ENCODE data around the gene PGF.
A peak's percentile ranks its signal among the peaks of the same experiment; 100 is the strongest.
"Not testable (repeated sequence)": the region's sequence is repeated elsewhere in the genome, so short reads cannot be mapped to it uniquely, and the experiment has no call there.

PGF gene

DNA sequence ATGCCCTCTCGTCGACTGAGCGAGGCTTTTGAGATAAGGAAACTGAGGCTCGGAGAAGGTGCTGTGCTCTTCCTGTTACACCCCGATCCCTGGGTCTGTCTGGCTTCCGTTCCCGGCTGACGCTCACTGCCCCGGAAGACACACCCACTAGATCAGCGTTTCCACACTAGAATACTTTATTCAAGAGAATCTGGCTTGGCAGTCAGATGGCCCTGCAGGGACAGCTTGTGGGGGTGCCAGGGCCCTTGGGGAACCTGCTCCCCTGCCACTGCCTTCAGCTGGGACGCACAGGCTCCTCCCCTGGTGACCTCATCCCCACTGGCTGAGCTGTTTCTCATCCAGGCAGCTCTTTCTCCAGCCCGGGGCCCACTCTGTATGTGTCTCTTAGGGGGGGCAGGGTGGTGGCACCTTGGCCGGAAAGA is 13.7 kb downstream of the PGF start:
- DNase-seq: peak; percentile 85 to 93 (median 92)

DNA sequence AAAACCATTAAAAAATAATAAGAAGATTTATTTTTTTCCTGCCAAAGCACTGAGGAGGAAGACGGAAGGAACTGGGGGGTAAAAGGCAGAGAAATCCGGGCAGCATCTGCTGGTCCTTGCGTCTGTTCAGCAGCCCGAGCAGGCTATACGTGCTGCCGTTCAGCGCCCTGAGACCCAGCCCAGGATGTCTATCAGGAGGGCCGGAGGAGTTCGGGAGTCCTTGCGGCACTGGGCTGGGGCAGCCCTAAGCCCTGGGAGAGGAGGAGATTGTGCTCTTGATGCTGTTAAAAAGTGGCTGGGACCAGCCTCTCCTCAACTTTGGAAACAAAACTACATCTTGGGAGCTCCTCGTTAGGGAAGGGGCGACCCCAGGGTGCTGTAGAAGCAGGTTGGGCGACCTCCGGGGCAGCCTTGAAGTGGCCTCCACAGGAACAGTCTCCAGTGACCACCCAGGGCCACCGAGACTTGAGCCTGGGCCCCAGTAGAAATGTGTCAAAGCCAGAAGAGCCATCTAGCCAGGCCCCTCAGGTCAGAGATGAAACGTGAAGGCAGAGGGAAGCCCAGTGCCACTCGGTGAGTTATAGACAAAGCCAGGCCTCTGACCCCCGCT is 14.3 kb downstream of the PGF start:
- no peak for DNase-seq

DNA sequence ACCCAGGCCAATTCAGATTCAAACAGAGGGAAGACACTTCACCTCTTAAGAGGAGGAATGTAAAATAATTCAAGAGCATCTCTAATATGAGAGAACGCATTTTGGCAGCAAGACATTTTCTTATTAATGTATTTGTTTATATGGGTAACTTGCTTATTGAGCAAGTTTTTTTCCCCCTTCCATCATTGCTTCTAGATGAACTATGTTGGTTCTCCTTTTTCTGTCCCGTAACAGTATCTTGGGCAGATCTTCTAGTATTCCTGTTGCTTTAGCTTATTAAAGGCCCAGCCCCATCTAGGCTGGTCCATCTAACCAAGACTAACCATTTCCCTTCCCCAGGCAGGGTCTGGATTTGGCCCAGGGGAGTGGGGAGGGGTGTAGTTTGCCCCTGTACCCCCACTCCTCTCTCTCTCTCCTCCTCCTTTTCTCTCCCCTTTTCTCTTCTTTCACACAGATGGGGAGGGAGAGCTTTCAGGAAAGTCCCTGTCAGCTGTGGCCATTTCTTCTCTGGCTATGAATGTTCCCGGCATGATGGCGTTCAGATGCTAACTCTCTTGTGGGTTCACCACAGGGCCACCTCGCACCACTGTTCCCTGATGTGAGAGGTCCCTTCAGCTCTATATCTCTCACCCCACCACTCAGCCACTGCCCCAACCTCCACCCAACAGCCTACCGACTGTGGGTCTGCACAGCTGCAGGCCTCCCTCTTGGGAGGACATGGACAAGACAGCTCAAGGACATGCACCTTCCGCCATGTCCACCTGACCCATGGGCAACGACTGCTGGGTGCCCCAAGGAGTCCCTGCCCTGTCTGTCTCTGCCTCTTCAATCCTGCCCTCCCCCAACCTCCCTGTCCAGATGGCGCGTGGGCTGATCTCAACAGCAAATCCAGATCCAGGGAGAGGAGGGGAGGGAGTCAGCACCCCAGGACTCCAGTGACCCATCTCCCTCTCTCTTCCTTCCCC is 16.6 kb downstream of the PGF start:
- peak in 3 of 4 experiments; percentile 30 to 63 (median 44) for DNase-seq

DNA sequence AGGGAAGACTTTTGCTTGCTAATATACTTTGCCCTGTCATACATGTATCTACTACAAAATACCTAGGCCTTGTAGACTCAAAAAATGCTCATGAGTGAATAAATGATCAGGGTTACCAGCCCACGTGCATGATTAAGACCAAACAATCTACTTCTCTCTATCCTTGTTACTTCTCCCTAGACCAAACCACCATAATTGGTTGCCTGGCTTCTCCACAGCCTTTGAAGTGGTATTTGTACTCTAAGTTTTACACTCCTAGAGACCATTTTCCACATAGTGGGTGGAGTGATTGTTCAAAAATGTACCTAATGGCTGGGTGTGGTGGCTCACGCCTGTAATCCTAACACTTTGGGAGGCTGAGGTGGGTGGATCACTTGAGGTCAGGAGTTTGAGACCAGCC is 18.2 kb downstream of the PGF start:
- DNase-seq: no peak

DNA sequence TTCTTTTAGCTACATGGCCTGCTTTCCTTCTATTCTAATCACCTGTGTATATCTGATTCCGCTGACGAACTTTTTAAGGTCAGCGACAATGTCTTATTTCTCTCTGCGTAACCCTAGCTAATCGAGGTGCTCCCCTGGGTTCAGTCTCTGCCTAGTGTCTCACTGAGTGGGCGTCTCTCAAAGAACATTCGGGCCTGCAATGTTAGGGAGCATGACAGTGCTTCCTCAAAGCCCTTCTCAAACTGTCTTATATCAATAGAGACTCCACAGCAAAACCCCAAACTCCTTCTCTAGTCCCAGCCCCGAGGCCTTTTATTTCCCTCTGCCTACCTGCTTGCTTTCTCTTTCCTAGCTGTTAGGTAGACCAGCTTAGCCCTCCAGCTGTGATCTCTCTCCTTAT is 18.7 kb downstream of the PGF start:
- DNase-seq: peak; percentile 39 to 75 (median 68)

DNA sequence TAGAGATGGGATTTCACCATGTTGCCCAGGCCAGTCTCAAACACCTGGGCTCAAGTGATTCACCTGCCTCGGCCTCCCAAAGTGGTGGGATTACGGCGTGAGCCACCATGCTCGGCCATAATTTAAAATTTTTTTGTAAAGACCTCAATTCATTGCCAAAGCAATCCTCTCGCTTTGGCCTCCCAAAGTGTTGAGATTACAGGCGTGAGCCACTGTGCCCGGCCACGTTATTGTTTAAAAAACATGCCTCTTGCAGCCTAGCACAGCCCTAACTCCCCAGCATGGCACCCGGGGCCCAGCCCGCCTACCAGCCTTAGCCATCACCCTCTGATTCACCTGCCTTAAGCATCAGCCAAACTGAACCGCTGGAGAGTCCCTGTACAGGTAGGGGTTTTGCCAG is 19.2 kb downstream of the PGF start:
- no peak for DNase-seq

DNA sequence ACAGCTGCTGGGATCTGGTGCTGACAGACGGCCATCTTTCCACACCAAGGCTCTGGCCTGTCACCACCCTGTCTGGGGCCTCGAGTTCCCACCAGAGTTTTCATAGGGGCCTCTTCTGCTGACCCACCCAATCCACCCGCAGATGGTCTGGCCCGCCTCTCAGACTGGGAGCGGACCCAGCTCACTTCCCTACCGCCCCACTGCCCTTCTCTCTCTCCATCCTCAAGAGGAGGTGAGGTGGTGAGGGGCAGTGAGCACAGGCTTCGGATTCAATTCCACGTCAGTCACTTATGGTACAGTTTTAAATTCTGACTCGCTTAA is 20.1 kb downstream of the PGF start:
- no peak for DNase-seq

DNA sequence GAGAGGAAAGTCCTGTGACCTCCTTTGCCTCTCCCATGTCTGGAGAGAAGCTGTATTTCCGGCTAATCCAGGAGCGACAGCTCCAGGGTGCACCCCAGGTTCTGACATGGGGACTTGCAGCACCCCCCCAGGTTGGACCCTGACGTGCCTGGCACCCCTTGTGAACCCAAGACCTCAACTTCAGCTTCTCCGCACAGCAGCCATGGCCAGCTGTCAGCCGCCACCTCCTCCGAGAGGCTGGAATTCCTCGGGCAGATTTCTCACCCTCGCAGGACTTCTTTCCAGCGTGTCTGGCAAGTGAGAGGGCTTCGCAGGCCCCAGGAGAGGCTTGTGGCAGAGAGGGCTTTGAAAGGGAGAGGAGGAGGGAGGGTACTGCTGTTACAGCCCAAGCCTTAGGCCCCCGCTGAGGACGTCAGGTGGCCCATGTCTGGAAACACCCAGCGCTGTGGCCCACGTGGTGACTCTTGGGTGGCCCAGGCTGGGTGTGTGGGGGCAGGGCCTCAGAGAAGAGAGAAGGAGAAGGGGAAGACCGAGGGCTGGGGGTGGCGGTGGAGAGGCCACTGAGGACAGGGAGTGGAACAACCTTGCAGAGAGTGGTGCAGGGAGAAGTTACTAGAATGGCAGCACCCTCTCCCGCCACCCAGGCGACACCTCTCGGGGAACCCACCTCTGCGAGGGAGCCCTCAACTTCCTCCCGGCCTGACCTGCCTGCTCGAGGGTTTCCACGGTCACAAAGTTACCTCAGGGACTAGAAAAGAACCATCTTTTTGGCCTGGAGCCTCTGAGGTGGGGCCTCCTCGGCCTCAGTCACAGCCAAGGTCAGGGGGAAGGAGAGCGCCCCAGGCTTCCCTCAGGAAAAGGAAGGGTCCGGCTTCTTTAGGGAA is 20.7 kb downstream of the PGF start:
- DNase-seq: peak in 2 of 4 experiments; percentile 47 to 56

DNA sequence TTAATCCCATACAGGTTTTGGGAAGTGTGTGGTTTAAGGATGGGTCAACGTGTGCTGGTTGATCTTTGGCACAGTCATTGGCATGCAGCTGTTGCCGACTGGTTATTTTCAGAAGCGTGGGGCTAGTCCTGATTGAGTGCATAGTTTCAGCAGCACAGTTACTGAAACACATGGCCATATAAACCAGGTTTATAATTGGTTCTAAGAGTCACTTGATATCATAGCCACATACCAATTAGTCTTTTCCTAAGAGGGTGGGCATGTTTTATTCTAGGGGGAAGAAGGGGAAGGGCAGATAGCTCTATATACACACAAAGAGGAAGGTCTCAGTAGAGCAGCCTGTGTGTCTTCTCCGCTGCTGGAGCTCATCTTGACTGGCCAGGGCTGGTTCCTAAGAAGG is 21.4 kb downstream of the PGF start:
- peak in 3 of 4 experiments; percentile 32 to 52 (median 37) for DNase-seq

DNA sequence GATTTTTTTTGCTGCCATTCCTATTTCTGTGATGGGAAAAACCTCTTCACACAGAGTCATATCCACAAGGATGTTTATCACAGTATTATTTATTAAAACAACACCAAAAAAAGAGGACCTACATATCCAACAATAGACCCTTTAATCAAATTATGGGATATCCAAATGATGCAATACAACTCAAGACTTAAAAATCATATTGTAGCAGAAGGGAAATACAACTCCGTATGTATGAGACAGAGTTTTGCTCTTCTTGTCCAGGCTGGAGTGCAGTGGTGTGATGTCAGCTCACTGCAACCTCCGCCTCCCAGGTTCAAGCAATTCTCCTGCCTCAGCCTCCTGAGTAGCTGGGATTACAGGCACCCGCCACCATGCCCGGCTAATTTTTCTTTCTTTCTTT is 22.5 kb downstream of the PGF start:
- DNase-seq: not testable (repeated sequence)

DNA sequence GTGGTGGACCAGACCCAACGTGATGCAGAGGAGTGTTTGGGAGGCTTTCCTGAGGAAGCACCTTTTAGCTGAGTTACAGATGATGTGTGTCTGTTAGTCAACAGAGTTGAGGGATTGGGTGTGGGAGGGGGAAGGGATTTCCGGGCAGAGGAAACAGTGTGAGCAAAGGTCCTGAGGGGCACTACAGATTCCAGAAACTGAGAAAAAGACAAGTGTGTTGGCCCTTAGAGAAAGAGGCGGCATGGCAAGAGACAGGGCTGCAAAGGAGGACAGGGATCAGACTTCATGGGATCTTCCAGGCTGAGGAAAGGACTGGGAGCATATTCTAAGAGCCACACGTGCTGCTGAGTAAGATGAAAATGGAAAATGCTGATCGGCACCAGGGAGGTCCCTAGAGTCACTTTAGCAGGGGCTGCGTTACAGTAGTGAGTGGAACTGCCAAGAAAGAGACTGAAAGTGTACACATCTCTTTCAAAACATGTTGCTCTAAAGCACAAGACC is 22.9 kb downstream of the PGF start:
- peak; percentile 36 to 74 (median 70) for DNase-seq

DNA sequence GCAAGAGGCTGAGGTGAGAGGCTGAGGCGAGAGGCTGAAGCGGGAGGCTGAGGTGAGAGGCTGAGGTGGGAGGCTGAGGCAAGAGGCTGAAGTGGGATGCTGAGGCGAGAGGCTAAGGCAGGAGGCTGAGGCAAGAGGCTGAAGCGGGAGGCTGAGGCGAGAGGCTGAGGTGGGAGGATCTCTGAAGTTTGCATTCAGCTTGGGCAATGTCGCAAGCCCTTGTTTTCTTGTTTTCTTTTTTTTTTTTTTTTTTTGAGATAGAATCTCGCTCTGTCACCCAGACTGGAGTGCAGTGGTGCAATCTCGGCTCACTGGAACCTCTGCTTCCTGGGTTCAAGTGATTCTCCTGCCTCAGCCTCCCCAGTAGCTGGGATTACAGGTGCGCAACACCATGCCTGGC is 23.7 kb downstream of the PGF start:
- DNase-seq: not testable (repeated sequence)

DNA sequence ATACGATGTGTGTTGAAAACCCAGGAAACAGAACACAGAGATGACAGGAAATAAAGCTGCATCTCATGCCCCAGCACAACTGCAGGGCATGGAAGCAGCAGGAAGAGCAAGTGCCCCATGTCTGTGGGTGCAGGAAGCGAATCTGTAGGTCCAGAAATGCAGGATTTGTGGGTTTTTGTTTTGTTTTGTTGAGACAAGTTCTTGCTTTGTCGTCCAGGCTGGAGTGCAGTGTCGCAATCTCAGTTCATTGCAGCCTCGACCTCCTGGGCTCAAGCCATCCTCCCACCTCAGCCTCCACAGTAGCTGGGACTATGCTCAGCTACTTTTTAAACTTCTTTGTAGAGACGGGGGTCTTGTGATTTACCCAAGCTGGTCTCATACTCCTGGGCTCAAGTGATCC is 26.2 kb downstream of the PGF start:
- peak in 1 of 4 experiments; percentile 26 for DNase-seq

DNA sequence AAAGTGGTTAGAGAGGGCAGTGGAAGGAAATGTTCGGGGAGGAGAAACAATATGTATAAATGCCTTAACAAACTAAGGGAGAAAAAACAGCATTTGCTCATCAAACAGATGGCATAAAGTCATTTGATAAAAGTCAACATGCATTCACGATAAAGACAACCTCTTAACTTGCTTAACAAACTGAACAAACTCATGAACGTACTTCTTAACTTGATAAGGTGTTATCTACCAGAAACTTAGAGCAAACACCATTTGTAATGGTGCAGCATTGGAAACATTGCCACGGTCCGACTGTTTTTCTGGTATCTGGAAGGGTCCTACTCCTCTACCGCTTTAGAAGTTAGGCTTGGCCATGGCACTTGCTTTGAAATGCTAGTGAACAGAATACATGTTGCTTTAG is 28.2 kb downstream of the PGF start:
- DNase-seq: no peak

DNA sequence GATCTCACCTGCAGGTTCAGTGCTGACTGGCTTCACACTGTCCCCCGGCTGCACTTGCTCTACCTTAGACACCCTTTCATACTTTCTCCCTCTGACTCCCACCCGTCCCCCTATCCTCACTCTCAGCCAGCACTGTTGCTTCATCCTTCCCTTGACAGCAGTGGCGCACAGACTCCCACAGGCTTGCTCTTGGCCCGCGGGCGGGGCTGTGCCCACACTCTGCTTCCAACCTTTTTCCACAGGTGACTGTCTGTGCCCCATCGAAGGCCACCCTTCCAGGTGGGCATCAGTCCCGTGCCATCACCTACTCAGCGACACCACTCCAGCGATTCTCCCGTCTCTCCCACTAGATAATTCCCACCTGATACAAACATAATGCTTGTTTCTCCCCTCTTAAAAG is 31.3 kb downstream of the PGF start:
- DNase-seq: no peak

DNA sequence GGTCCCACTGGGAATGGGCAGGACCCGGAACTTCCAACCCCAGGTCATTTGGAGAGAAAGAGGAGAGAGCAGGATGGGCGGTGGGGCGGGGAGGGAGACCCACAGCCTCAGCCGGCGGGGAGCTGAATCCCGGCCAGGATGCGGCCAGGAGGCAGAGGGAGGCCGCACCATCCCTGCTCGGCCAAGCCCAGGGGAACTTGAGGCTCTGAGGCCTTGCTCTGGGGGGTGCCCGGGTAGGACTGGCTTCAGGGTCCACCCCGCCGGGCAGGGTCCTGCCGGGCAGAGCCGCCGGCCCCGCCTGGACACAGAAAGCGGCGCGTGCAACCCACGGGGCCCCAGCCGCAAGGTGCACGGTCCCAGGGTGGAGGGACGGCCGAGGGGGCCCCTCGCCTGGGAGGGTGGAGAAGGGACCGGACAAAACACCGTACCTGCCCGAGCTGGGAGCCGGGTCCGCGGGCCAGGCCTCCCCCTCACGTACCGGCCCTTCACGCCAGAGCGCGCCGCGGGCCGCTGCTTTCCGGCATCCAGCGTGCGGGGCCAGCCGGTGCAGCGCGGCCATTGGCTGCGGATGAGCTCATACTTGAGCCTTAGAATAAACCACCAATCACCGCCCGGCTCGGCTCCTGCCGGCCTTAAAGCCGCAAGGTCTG is 32.5 kb downstream of the PGF start, which contains the start of gene RPS6KL1:
Gene RPS6KL1 (minus strand): TSS at position 509 of the 650 bp plus-strand sequence. CDS start 1,719 bp downstream, outside the sequence.
- DNase-seq: peak; percentile 76 to 91 (median 81)

DNA sequence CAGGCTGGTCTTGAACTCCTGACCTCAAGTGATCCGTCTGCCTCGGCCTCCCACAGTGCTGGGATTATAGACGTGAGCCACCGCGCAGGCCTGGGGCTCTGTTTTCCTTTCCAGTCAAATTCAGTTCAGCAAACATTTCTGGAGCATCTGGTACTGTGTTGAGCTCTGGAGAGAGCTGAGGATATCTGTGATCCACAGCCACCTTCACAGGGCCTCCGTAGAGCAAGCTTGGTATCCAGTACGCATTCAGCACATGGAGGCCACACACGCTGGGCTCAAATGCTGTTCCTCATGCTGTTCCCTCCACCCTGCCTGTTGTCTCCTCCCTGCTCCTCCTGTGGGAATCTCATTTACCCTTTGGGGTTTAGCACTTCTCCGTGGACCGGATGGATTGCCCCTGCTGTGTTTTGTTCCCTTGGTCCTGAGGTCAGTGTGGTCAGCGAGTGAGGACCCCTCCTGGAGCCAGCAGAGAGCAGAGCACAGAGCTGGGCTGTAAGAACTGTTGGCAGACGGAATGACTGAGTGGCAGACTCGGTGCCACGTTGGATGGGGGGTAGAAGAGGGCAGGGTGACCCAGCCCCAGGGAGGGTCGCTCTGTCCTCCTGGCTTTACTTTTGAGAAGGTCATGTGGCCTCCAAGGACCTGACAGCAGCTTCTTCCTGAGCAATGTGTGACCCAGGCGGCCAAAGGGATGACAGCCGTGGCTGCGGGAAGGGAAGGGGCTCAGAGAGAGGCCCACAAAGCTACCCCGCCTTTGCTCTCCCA is 33.2 kb downstream of the PGF start:
- DNase-seq: no peak

DNA sequence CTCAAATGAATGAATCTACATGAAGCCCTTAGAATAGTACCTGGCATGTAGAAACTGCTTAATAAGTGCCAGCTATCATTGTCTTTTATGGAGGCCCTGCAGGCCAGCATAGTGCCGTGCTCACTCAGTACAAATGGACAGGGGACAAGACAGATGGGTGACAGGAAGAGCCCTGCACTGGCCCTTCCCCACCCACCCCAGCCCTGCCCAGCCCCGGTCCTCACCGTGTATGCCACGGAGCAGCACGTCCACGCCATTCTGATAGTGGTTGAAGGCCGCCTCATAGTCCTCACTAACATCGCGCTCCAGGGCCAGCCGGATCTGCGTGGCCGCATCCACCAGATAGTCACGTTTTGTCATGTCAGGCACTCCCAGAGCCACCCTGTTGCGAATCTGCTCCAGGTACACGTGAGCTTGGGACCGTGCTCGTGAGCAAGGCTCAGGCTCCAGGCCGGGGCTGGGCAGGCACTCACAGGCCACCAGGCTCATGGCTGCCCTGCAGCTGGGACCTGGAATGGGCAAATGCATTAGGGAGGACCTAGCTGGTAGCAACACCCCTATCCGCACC is 34.3 kb downstream of the PGF start:
- no peak for DNase-seq

DNA sequence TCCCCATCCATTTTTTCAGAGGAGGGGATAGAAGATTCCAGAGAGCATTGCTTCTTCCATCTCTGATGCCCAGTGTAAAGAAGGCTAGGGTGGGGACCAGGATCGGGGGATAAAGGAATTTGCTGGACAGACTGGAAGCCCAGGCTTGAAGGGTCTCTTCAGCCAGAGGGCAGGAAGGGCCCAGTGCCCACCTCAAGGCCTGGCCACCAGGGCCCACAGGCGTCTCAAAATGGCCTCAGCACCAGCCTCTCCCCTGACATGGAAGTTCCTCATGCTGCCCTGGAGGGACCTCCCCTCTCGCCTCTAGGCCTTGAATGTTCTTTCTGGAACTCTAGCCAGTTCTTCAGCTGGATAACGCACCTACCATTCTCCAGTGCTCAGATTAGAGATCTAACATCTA is 35.1 kb downstream of the PGF start:
- no peak for DNase-seq

DNA sequence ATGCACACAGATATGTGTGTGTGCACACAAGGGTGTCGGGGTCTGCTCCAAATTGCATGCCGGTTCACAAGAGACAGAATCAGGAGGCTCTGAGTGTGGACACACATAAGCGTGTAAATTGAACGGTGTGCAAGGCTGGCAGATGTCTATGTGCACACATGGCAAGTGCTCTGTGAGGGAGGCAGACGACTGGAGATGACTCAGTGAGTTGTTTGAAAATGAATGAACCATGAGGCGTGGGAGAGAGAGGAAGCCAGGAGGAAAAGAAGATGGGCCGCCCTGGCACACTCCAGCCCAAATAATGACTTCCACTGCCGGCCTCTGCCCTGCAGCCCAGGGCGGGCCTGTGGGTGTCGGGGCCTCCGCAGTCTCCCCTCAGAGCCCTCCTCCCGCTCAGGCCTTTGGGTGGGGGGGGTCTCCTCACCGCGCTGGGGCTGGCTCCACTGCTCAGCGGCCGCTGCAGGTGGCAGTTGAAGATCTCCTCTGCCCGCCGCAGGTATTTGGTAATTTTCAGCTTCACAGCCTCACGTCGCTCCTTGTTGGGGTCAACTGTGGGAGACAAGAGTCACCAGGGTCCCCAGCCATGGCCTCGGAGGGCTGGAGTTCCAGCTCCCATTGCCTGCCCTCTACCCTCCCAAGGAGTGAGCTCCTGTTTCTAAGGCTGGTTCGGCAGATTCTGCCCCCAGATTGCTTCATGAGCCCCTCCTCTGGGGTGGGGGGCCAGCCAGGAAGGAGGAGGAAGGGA is 35.8 kb downstream of the PGF start:
- DNase-seq: peak in 3 of 4 experiments; percentile 1 to 38 (median 30)

Data from suppressor macrophage (primary cell).